HG03457 (cell line): ENCODE measurements around the gene LIME1.

Experiments
- ATAC-seq: cut with Tn5 transposase; IDR thresholded peaks from one replicate; pipeline ENCODE4 v1.9.1; 2021; ENCODE audit warnings: moderate number of reproducible peaks; ENCODE audit not compliant: unreplicated experiment

The LIME1 gene, protein sequence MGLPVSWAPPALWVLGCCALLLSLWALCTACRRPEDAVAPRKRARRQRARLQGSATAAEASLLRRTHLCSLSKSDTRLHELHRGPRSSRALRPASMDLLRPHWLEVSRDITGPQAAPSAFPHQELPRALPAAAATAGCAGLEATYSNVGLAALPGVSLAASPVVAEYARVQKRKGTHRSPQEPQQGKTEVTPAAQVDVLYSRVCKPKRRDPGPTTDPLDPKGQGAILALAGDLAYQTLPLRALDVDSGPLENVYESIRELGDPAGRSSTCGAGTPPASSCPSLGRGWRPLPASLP

DNA sequence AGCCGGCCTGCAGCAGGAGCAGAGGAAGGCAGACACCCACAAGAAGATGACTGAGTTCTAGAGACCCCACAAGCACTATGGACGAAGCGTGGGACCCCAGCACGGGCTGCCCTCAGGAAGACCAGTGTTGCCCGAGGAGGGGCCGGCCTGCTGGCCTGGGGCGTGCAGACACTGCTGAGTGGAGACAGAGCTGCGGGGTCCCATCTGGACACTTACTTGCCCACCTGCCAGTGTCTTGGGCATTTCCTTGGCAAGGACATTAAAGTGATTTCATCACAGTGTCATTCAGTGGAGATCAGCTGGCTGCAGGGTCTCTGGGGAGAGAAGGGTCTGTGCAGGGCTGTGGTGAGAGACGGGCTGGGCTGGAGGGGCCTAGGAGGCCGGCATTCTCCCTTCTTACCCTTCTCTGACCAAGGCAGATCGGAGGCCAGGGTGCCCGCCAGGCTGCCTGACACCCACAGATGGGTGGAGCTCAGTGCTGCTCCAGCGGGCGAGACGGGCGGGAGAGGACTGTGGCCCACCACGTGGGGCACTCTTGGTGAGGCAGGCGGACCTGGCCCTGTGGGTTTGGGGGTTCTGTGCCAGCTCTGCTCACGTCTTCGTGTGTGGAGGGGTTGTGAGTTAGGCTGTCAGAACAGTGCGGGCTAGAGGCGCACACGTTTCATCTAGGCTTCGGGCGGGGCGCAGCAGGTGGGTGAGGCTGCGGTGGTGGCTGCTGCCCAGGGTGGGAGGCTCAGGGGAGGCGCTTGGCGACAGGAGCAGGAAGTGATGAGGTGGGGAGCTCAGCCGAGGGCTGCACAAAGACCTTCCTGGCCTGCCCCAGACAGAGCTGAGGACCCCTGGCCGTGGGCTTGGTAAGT lies at the start of gene LIME1:
TSS of gene LIME1 (plus strand) at position 806 of the 860 bp plus-strand sequence. CDS start 886 bp downstream, outside the sequence.
- no peak for ATAC-seq

DNA sequence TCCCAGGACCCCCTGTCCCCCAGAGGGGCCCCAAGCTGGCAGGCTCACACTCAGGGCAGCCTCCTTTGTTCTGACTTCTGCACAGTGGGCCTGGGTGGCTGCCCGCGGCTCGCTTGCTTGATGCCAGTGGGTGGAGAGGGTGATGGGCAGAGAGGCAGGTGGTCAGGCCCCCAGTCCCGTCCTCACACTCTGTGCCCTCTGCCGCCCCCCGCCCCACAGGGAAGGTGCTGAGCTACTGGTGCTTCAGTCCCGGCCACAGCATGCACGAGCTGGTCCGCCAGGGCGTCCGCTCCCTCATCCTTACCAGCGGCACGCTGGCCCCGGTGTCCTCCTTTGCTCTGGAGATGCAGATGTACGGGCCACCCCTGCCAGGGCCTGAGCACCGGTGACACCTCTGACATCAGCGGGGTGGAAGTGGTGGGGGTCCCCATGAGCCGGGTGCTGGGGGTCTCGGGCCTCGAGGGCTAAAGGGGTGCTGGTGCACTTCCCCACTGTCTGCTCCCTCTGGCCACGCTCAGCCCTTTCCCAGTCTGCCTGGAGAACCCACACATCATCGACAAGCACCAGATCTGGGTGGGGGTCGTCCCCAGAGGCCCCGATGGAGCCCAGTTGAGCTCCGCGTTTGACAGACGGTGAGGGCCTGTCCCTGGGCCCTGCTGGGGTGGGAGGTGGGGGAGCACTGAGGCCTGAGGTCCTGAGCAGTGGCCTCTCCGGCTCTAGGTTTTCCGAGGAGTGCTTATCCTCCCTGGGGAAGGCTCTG lies 48.9 kb upstream of the LIME1 start:
- ATAC-seq, result no peak

DNA sequence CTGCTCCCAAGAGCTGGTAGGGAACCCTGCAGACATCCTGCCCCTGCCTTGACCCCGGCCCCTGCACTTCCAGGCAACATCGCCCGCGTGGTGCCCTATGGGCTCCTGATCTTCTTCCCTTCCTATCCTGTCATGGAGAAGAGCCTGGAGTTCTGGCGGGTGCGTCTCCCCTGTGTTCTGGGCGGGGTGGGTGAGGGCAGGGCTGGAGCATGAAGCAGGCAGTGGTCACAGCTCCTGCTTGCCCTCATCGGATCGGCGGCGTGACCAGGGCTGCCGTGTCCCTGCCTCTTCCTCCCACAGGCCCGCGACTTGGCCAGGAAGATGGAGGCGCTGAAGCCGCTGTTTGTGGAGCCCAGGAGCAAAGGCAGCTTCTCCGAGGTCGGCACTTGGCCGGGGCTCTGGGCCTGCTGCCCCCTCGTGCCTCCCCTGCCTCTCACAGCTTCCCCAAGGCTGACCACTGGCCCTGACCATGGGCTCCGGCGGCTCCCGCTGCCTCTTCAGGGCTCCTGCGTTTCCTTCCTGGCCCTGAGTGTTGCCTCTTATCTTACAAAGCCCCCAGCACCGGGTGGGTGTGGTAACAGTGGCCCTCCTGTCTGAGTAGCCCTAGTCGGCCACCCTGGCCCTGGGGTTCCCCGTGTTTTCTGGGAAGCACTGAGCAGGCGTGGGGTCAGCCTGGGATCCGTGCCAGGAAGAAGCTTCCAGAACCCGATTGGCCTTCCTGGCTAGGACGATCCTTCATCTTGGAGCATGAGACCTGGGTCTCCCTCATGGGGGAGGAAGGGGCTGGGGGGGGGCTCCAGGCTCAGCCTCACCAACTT lies 48.0 kb upstream of the LIME1 start:
- ATAC-seq, result no peak

DNA sequence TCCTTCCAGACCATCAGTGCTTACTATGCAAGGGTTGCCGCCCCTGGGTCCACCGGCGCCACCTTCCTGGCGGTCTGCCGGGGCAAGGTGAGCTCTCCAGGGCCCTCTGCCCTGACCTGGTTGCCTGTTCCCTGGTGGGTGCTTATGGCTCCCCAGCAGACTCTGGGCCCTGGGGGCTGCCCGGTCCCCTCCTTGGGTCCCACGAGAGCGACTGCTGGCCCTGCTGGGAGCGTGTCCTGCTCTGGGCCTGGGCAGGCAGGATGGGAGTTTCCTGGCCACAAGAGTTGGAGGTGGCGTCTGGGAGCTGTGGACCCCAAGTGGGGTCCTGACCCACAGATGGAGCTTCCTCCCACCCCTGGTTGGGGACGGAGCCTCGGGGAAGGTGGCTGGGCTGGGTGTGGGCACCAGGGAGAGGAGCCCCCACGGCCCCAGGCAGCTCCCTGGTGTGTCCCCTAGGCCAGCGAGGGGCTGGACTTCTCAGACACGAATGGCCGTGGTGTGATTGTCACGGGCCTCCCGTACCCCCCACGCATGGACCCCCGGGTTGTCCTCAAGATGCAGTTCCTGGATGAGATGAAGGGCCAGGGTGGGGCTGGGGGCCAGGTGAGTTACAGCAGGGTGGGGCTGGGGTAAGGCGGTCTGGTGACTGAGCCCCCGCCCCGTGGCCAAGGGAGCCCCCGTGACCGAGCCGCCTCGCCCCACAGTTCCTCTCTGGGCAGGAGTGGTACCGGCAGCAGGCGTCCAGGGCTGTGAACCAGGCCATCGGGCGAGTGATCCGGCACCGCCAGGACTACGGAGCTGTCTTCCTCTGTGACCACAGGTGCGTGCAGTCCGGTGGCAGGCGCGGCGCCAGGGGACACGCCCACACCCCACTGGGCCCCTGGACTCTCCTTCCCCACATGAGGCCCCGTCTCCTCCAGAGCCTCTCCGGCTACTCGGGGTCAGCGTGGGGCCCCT lies 47.1 kb upstream of the LIME1 start:
- ATAC-seq, result no peak

DNA sequence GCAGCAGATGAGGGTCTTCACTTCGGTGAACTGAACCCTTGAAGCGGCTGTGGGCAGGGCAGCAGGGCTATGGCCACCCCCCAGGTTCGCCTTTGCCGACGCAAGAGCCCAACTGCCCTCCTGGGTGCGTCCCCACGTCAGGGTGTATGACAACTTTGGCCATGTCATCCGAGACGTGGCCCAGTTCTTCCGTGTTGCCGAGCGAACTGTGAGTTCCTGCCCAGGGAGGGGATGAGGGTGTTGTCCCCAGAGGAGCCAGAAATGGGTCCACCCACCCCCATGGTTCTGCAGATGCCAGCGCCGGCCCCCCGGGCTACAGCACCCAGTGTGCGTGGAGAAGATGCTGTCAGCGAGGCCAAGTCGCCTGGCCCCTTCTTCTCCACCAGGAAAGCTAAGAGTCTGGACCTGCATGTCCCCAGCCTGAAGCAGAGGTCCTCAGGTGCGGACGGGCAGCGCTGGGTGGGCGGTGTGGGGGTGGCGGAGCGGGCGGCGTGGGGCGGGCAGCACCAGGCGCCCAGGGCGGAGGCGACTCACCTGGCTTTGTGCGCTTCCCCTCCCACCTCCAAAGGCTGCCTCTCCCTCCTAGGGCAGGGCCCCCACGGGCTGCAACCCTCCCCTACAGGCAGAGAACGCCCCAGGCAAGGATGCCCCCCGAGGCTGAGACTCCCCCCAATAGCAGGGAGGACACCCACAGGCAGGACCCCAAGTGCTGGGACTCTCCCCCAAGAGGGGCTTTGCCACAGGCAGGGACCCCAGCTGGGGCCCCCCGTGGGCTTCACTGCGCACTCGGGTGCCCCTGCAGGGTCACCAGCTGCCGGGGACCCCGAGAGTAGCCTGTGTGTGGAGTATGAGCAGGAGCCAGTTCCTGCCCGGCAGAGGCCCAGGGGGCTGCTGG lies 46.2 kb upstream of the LIME1 start:
- ATAC-seq, result no peak

DNA sequence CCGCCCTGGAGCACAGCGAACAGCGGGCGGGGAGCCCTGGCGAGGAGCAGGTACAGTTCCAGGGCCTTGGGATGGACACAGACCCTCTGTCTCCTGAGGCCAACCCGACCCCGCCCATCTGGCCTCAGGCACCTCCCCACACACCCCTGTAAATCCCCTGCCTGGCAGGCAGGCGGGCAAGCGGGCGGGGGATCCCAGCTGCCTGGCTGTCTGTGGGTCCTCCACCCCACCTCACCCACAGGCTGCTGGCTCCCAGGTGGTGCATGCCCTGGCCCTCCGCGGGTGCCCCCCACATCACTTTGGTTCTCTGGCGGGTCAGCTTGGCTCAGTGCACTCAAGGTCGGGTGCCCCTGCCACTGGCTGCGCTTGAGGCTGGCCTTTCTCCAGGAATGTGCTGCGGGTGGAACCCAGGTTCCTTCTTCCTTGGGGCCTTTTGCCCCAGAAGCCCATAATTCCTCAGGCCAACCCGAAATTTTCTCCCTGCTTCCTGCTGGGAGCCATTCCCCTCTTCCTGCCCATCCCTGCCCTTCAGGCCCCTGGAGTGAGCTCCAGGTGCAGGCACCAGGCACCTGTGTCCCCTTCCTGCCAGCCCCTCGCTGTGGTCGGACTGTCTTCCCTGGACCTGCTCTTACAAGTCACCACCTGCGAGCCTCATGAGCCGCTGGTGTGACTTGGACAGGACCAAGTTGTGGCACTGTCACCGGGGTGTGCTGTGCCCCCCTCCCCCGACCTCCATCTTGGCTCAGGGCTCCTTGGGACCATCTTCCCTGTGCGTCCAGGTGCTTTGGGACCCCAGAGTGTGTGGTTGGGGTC lies 45.4 kb upstream of the LIME1 start:
- no peak for ATAC-seq

DNA sequence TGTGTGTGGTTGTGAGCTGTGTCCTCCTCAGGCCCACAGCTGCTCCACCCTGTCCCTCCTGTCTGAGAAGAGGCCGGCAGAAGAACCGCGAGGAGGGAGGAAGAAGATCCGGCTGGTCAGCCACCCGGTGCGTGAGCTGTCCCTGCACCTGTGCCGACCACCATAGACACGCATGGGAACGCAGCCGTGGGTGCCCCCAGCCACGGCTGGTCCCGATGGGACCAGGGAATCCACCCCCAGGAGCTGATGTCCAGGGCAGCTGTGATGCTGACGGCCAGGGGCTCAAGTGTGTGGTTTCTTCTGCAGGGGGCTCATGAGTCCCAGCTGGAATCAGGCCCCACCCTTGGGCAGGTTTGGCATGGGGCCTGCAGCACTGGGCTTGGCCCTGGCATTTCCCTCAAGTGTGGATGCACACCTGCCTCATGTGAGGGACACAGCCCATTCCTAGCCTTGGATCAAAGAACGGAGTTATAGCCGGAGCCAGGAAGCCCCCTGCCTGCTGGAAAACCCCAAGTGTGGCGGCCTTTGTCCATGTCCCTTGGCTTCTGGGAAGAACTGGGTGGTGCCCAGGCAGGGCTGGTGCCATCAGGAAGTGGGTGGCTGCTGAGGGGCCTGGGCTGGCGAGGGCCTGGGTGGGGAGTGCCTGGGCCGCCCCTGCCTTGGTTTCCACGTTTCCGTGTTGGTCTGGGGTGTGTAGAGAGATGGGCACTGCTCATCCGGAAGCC lies 44.6 kb upstream of the LIME1 start:
- no peak for ATAC-seq

DNA sequence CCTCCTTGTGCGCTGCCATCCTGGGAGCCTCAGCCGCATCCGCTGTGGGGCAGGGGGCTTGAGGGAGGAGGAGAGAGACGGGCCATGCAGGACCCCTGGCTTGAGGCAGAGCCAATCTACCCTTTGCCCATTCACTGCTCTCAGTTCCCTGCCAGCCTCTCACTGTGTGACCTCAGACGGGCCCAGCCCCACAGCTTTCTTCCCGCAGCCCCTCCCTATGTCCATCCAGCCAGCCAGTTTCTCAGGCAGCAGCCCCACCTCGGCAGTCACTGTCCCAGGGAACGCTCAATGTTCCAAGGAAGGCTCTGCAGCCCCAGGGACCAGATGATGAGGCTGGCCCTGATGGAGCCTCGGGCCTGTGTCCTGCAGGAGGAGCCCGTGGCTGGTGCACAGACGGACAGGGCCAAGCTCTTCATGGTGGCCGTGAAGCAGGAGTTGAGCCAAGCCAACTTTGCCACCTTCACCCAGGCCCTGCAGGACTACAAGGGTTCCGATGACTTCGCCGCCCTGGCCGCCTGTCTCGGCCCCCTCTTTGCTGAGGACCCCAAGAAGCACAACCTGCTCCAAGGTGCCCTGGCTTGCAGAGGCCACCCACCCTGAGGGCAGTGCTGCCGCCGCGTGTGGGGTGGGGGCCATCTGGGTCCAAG lies 43.9 kb upstream of the LIME1 start:
- no peak for ATAC-seq

DNA sequence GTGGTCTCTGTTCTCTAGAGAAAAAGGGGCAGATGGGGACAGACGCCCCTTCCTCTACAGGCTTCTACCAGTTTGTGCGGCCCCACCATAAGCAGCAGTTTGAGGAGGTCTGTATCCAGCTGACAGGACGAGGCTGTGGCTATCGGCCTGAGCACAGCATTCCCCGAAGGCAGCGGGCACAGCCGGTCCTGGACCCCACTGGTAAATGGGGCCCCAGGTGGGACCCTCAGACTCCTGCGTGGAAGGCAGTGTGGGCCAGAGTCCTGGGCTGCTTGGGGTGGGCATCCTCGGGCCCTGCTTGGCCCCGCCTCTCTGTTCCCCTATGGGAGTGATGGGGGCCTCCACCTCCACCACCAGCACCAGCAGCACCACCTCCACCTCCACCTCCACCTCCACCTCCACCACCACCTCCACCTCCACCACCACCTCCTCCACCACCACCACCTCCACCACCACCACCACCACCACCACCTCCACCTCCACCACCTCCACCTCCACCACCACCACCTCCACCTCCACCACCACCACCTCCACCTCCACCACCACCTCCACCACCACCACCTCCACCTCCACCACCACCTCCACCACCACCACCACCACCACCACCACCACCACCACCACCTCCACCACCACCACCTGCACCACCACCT lies 43.3 kb upstream of the LIME1 start:
- no peak for ATAC-seq

DNA sequence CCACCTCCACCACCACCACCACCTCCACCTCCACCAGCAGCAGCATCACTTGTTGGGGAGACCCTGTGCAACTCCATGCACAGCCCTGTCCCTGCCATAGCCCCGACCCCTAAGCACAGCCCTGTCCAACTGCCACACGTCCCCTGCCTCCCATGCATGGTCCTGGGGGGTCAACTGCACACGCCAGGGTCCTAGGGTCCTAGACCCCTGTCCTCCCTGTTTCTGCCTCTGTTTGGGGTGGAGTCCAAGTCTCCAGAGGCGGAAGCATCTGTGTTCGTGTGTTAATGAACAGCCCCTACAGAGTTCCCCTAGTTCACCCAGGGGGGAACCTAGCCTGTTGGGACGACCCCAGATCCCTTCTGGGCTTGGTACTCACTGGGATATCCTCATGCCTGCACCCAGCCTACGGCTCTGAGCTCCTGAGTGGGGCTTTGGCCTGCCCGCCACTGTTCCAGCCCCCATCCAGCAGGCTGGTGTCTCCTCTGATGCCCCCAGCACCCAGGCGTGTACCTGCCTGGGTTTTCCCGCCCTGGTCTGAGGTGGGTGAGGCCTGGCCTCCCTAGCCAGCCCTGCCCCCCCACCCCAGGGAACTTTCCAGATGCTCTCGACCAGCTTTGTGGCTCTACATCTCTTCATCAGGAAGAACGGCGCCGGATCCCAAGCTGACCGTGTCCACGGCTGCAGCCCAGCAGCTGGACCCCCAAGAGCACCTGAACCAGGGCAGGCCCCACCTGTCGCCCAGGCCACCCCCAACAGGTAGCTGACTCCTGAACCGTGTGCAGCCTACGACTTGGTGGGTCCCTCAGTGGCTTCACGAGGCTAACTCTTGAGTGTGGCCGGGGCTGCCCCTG lies 42.5 kb upstream of the LIME1 start:
- ATAC-seq, result no peak

DNA sequence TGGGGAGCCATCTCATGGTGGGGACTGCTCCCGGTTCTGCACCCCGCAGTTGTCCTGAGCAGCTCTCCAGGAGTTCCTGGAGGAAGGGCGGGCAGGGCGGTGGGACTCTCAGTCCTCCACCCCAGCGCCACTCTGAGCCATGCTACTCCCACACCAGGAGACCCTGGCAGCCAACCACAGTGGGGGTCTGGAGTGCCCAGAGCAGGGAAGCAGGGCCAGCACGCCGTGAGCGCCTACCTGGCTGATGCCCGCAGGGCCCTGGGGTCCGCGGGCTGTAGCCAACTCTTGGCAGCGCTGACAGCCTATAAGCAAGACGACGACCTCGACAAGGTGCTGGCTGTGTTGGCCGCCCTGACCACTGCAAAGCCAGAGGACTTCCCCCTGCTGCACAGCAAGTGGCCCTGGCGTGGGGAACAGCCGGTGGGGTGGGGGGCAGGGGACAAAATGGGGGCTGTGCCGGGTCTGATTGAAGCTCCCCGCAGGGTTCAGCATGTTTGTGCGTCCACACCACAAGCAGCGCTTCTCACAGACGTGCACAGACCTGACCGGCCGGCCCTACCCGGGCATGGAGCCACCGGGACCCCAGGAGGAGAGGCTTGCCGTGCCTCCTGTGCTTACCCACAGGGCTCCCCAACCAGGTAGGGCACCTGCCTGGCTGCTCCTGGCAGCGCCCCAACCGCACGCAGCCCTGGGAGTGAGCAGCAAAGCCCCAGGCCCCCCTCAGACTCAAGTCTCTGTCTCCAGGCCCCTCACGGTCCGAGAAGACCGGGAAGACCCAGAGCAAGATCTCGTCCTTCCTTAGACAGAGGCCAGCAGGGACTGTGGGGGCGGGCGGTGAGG lies 41.7 kb upstream of the LIME1 start:
- no peak for ATAC-seq

DNA sequence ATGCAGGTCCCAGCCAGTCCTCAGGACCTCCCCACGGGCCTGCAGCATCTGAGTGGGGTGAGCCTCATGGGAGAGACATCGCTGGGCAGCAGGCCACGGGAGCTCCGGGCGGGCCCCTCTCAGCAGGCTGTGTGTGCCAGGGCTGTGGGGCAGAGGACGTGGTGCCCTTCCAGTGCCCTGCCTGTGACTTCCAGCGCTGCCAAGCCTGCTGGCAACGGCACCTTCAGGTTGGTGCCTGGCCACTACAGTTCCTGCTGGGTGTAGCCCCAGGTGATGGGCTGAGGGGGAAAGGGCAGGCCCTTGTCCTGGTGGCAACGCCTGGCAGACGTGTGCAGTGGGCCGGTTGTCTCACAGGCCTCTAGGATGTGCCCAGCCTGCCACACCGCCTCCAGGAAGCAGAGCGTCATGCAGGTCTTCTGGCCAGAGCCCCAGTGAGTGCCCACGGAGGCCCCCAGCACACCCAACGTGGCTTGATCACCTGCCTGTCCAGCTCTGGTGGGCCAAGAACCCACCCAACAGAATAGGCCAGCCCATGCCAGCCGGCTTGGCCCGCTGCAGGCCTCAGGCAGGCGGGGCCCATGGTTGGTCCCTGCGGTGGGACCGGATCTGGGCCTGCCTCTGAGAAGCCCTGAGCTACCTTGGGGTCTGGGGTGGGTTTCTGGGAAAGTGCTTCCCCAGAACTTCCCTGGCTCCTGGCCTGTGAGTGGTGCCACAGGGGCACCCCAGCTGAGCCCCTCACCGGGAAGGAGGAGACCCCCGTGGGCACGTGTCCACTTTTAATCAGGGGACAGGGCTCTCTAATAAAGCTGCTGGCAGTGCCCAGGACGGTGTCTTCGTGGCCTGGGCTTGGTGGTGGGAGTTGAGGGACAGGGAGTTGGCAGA lies 40.8 kb upstream of the LIME1 start:
- ATAC-seq, result no peak

DNA sequence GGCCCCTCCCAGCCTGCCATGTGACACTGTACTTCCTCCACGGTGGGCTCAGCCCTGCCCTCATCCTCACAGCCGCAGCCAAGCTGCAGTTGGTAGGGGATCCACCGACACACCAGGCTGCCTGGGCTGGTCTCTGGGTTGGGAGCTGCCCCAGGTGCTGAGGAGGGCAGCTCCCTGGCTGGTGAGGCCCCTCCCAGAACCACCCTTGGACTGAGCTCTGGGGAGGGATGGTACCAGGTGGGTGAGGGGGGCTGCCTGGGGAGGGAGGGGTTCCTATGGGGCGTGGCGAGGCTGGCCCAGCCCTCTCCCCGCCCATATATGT lies 40.2 kb upstream of the LIME1 start:
- no peak for ATAC-seq
